Endothelial cell of umbilical vein (primary cell): ENCODE data around the gene SV2C. TPM values are rescaled to one million over a fixed set of nuclear protein-coding genes. Genes with fewer than 3 reads are reported as not detected.

Experiments
- BruUV-seq: library from RNA; stranded (reverse); fragments of 400-500 nt; replicated peaks from 2 replicates; lab custom pipeline; 2021; lab: Mats Ljungman, UMichigan
- CTCF ChIA-PET: fragments of 300-600, 350-600 bp; sonication (Branson Sonifier 250); formaldehyde crosslinking; loops from one replicate; lab custom pipeline; 2021; ENCODE audit warnings: antibody characterized with exemption, inconsistent platforms; lab: Charles Lee
- POLR2A ChIA-PET: fragments of 300-600, 350-600 bp; sonication (Branson Sonifier 250); formaldehyde crosslinking; loops from one replicate; lab custom pipeline; 2021; ENCODE audit warnings: antibody characterized with exemption, inconsistent platforms; lab: Charles Lee
- DNase-seq: peaks from one replicate; pipeline ENCODE4 v3.0.0-alpha.2; 2011; ENCODE audit warnings: low read depth, low spot score
- FAIRE-seq: peaks from 2 replicates; lab custom pipeline; 2011; peaks lifted over from hg19 to GRCh38; lab: Jason Lieb, UNC
- H2AFZ ChIP-seq: 2 replicates; pipeline ENCODE4 v1.6.0; 2012; ENCODE audit warnings: low read depth, low read length, control low read depth, inconsistent platforms
- H3K27ac ChIP-seq: 2 replicates; pipeline ENCODE4 v1.5.1; 2011; ENCODE audit warnings: low read depth, mild to moderate bottlenecking, control low read depth, low read length, moderate library complexity; ENCODE audit not compliant: insufficient read depth
- H3K27me3 ChIP-seq, 2 experiments: 2 replicates each; pipeline versions ENCODE4 v1.6.0 to v1.6.1; 2011; ENCODE audit warnings: low read length in 2 of 2, mixed read lengths in 1 of 2; ENCODE audit not compliant: control insufficient read depth in 2 of 2, insufficient read depth in 2 of 2
- H3K36me3 ChIP-seq, 2 experiments: 2 replicates in 1 of 2; 3 replicates in 1 of 2; pipeline ENCODE4 v1.5.1; 2011; ENCODE audit warnings: low read length in 2 of 2, mild to moderate bottlenecking in 1 of 2, moderate library complexity in 1 of 2; ENCODE audit not compliant: control insufficient read depth in 2 of 2, insufficient read depth in 2 of 2; ENCODE audit errors: extremely low read depth in 1 of 2
- H3K4me1 ChIP-seq: 3 replicates; pipeline ENCODE4 v1.5.1; 2011; ENCODE audit warnings: mild to moderate bottlenecking, low read length; ENCODE audit not compliant: control insufficient read depth, insufficient read depth; ENCODE audit errors: extremely low read depth
- H3K4me2 ChIP-seq: 2 replicates; pipeline ENCODE4 v1.6.1; 2011; ENCODE audit warnings: low read length, control low read depth, mixed read lengths; ENCODE audit not compliant: insufficient read depth
- H3K4me3 ChIP-seq, 3 experiments: fragments of 200-600 bp in 1 of 3; sonication (generic), shearing (Covaris generic) in 1 of 3; replicated peaks in 1 of 3; 2 replicates each; pipeline ENCODE4 v1.5.1; 2011 to 2016; ENCODE audit warnings: control low read depth in 3 of 3, low read length in 3 of 3, mild to moderate bottlenecking in 2 of 3, inconsistent platforms in 1 of 3, low read depth in 1 of 3, moderate library complexity in 1 of 3; ENCODE audit not compliant: insufficient read depth in 1 of 3
- H3K79me2 ChIP-seq: 2 replicates; pipeline ENCODE4 v1.6.0; 2012; ENCODE audit warnings: low read length, inconsistent platforms; ENCODE audit not compliant: control insufficient read depth, insufficient read depth
- H3K9ac ChIP-seq: replicated peaks from 2 replicates; pipeline ENCODE3; 2011; ENCODE audit warnings: low read length, control low read depth; ENCODE audit not compliant: insufficient read depth; ENCODE audit errors: extremely low read depth
- H3K9me1 ChIP-seq: replicated peaks from 3 replicates; pipeline ENCODE4 v1.6.0; 2011; ENCODE audit warnings: mild to moderate bottlenecking, low read length; ENCODE audit not compliant: control insufficient read depth, insufficient read depth; ENCODE audit errors: extremely low read depth
- H3K9me3 ChIP-seq: replicated peaks from 2 replicates; pipeline ENCODE4 v1.5.1; 2012; ENCODE audit warnings: low read length, inconsistent platforms; ENCODE audit not compliant: control insufficient read depth, insufficient read depth
- H4K20me1 ChIP-seq: replicated peaks from 2 replicates; pipeline ENCODE3; 2011; ENCODE audit warnings: mild to moderate bottlenecking, low read length; ENCODE audit not compliant: control insufficient read depth, insufficient read depth; ENCODE audit errors: extremely low read depth
- EZH2 ChIP-seq: IDR thresholded peaks from 2 replicates; pipeline ENCODE4 v1.6.1; 2012; ENCODE audit warnings: borderline replicate concordance, low read depth, mild to moderate bottlenecking, moderate library complexity, low read length, inconsistent platforms; ENCODE audit not compliant: severe bottlenecking
- FOS ChIP-seq: IDR thresholded peaks from 2 replicates; pipeline ENCODE4 v1.6.1; 2011; ENCODE audit warnings: mild to moderate bottlenecking, low read length, moderate library complexity, borderline replicate concordance; ENCODE audit not compliant: insufficient read depth
- GATA2 ChIP-seq: IDR thresholded peaks from 2 replicates; pipeline ENCODE4 v1.7.0; 2011; ENCODE audit warnings: low read depth, mild to moderate bottlenecking, moderate library complexity, mixed read lengths, low read length; ENCODE audit not compliant: insufficient read length, insufficient read depth
- JUN ChIP-seq: IDR thresholded peaks from 2 replicates; pipeline ENCODE4 v1.6.1; 2011; ENCODE audit warnings: borderline replicate concordance, low read depth; ENCODE audit not compliant: insufficient read length, insufficient read depth
- MYC ChIP-seq: IDR thresholded peaks from one replicate; pipeline ENCODE4 v1.6.1; 2011; ENCODE audit warnings: mild to moderate bottlenecking, low read depth, low read length
- POLR2A ChIP-seq: IDR thresholded peaks from 2 replicates; pipeline ENCODE4 v1.6.1; 2012; ENCODE audit warnings: low read depth, mild to moderate bottlenecking, control low read depth, low read length
- POLR2AphosphoS5 ChIP-seq: IDR thresholded peaks from 2 replicates; pipeline ENCODE4 v1.6.1; 2012; ENCODE audit warnings: low read depth, mild to moderate bottlenecking, control low read depth, low read length, moderate library complexity; ENCODE audit not compliant: insufficient read depth
- dilution Hi-C: fragments of 300-500 bp; cut with MboI; formaldehyde crosslinking; loops from one replicate; pipeline ENCODE4 v1.15.0; 2019; ENCODE audit warnings: low sequenced_read_pairs; ENCODE audit not compliant: extremely low pct_ligation_motif_present
- intact Hi-C: fragments of 100-400 bp; cut with micrococcal nuclease; formaldehyde crosslinking; loops from one replicate; pipeline ENCODE4 v1.10.0; 2022
- polyA plus RNA-seq, 4 experiments: library from polyadenylated mRNA; depleted of rRNA in 3 of 4; stranded (reverse) in 3 of 4; unstranded in 1 of 4; fragments of >200 nt; gene quantifications; 2 replicates each; pipeline versions ENCODE4 v1.2.1 to v1.2.3, GENCODE V29; 2011 to 2012; ENCODE audit warnings: missing spikeins in 1 of 4
- total RNA-seq: library from RNA; stranded (reverse); gene quantifications from 2 replicates; pipeline ENCODE4 v1.2.3, GENCODE V29; 2021
- TF ChIP-seq, protein P1 (sequence below): IDR thresholded peaks from 2 replicates; pipeline ENCODE4 v1.6.1; 2011; ENCODE audit not compliant: insufficient read depth, insufficient read length
- TF ChIP-seq, protein P2 (sequence below), 2 donors: IDR thresholded peaks; 1 replicate in 1 of 2; 2 replicates in 1 of 2; pipeline ENCODE4 v1.5.1; 2011; ENCODE audit warnings: low read length in 2 of 2, mild to moderate bottlenecking in 2 of 2, moderate library complexity in 2 of 2, control low read depth in 1 of 2, inconsistent platforms in 1 of 2, low read depth in 1 of 2; ENCODE audit not compliant: insufficient read depth in 1 of 2; ENCODE audit errors: extremely low read depth in 1 of 2

Gene SV2C
- total and polyA plus RNA-seq, 2 donors (not counting 3 experiments of a cell fraction or from before 2014, with no cell fraction given) = not detected

DNA sequence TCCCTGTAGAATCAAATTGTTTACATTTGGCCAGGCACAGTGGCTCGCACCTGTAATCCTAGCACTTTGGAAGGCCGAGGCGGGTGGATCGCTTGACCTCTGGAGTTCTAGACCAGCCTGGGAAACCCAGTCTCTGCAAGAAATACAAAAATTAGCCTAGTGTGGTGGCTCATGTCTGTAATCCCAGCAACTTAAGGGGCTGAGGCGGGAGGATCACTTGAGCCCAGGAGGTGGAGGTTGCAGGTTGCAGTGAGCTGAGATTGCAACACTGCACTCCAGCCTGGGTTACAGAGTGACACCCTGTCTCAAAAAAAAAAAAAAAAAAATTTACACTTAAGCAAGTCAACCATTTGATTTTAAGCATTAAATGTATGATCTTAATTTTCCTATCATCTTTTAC lies 302.4 kb downstream of the SV2C start:
- Histone ChIP-seq H3K4me1 (no peaks in the 10 kb centered on the region), H3K9ac (no peak overlapping the region), H3K27me3 (no peaks in the 10 kb centered on the region), H3K36me3 (no peaks in the 10 kb centered on the region), H3K79me2 (no peaks in the 10 kb centered on the region), H3K9me1 (no peaks in the 10 kb centered on the region), H3K9me3 (no peaks in the 10 kb centered on the region), H3K4me3 (no peak overlapping the region), H4K20me1 (no peaks in the 10 kb centered on the region), H3K27ac (no peak overlapping the region), H3K4me2 (no peak overlapping the region), H2AFZ (no peak overlapping the region)
- BruUV-seq = no TSS peak
- POLR2A ChIA-PET = no interaction called here
- FAIRE-seq (no peak), DNase-seq (no peak)
- dilution Hi-C loops = no loop called here
- CTCF ChIA-PET = no interaction called here
- intact Hi-C loops = no loop called here
- TF ChIP-seq FOS (no peak), GATA2 (no peak), POLR2AphosphoS5 (no peak), POLR2A (no peak), JUN (no peak), EZH2 (no peak), MYC (no peak)
- TF ChIP-seq, protein P1, sequence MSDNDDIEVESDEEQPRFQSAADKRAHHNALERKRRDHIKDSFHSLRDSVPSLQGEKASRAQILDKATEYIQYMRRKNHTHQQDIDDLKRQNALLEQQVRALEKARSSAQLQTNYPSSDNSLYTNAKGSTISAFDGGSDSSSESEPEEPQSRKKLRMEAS = no peak
- TF ChIP-seq, protein P2, sequence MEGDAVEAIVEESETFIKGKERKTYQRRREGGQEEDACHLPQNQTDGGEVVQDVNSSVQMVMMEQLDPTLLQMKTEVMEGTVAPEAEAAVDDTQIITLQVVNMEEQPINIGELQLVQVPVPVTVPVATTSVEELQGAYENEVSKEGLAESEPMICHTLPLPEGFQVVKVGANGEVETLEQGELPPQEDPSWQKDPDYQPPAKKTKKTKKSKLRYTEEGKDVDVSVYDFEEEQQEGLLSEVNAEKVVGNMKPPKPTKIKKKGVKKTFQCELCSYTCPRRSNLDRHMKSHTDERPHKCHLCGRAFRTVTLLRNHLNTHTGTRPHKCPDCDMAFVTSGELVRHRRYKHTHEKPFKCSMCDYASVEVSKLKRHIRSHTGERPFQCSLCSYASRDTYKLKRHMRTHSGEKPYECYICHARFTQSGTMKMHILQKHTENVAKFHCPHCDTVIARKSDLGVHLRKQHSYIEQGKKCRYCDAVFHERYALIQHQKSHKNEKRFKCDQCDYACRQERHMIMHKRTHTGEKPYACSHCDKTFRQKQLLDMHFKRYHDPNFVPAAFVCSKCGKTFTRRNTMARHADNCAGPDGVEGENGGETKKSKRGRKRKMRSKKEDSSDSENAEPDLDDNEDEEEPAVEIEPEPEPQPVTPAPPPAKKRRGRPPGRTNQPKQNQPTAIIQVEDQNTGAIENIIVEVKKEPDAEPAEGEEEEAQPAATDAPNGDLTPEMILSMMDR (IDR thresholded peaks at IDR 0.05; ENCODE audit: extremely low read depth in 1 of 2, insufficient read depth in 1 of 2, low read depth in 1 of 2, low read length in 2 of 2) = no peak
